ENCODE results near the gene CYP51A1. TPM values are rescaled to one million over a fixed set of nuclear protein-coding genes. Genes with fewer than 3 reads are reported as not detected.
A peak's percentile ranks its signal among the peaks of the same experiment; 100 is the strongest.
"Not testable (repeated sequence)": the region's sequence is repeated elsewhere in the genome, so short reads cannot be mapped to it uniquely, and the experiment has no call there.

The CYP51A1 gene
- total RNA-seq (ENCODE audit: low replicate concordance) = 93.2 and 130 TPM in 2 replicates

DNA sequence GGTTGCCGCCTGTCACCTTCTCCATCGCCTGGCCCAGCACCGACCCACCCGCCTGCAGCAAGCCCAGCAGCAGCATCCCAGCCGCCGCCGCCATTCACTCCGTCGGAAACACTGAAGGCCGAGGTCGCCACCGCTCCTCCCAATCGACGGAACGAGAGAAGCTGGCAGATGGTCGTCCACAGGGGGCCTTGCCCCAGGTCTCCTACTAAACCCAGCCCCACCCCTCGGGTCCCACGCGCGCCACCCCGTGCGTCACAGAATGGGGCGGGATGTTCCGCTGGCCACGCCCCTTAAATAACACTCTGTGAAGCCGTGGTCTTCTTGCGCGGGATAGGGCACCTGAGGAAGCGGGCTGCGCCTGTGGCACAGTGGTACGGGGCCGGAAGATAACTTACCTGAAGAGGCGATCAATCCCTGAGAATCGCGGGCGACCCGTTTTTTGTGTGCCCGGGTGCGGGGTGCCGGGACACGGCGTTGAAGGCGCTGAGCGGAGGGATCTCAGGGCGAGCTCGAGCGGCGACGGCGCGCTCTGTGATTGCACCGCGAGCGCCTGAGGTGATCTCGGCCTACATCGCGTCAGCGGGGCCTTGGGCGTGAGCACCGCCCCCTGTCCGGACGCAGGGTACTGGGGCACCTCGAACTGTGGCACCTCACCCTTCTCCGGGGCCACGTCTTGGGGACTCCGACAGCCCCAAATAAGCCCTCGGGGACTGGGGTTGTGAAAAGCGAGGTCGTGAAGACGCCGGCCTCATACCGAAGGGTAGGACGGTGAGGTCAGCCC is at the start of gene CYP51A1:
CYP51A1 (minus strand) TSS at position 207 of the 781 bp plus-strand sequence; CDS start at position 94, 113 bp downstream.
- H3K27ac Mint-ChIP-seq = peak within 1 kb of the TSS; percentile 100
- H3K4me1 Mint-ChIP-seq = peaks cover 31% of the 10 kb centered on the region
- Histone ChIP-seq H3K4me3 (peak within 1 kb of the TSS; percentile 95), H2AFZ (replicated peaks) (peak within 1 kb of the TSS; percentile 99), H3K9me3 (ENCODE audit: low read depth) (no peaks in the 10 kb centered on the region), H3K79me2 (ENCODE audit: low read depth) (peaks cover 48% of the 10 kb centered on the region), H3K4me1 (peaks cover 24% of the 10 kb centered on the region), H3K4me2 (peak within 1 kb of the TSS; percentile 81), H3K27me3 (no peaks in the 10 kb centered on the region), H3K36me3 (peaks cover 20% of the 10 kb centered on the region), H4K20me1 (ENCODE audit: low read depth) (peaks cover 38% of the 10 kb centered on the region), H3F3A (ENCODE audit: low read depth) (peaks cover 19% of the 10 kb centered on the region), H3K27ac (peak within 1 kb of the TSS; percentile 96), H3K9ac (peak within 1 kb of the TSS; percentile 93)
- peak within 1 kb of the TSS; percentile 99 for H3K4me3 Mint-ChIP-seq
- TF ChIP-seq EZH2phosphoT487 (IDR thresholded peaks at IDR 0.05) (no peak), EZH2 (IDR thresholded peaks at IDR 0.05) (no peak), CTCF (IDR thresholded peaks at IDR 0.05) (peak; percentile 11)
- peak; percentile 93 for DNase-seq (ENCODE audit: low spot score)
- peaks cover 11% of the 10 kb centered on the region for H3K27me3 Mint-ChIP-seq (ENCODE audit: insufficient read depth, low read depth)
- H3K36me3 Mint-ChIP-seq = peaks cover 27% of the 10 kb centered on the region
- H3K9me3 Mint-ChIP-seq = peaks cover 8% of the 10 kb centered on the region

DNA sequence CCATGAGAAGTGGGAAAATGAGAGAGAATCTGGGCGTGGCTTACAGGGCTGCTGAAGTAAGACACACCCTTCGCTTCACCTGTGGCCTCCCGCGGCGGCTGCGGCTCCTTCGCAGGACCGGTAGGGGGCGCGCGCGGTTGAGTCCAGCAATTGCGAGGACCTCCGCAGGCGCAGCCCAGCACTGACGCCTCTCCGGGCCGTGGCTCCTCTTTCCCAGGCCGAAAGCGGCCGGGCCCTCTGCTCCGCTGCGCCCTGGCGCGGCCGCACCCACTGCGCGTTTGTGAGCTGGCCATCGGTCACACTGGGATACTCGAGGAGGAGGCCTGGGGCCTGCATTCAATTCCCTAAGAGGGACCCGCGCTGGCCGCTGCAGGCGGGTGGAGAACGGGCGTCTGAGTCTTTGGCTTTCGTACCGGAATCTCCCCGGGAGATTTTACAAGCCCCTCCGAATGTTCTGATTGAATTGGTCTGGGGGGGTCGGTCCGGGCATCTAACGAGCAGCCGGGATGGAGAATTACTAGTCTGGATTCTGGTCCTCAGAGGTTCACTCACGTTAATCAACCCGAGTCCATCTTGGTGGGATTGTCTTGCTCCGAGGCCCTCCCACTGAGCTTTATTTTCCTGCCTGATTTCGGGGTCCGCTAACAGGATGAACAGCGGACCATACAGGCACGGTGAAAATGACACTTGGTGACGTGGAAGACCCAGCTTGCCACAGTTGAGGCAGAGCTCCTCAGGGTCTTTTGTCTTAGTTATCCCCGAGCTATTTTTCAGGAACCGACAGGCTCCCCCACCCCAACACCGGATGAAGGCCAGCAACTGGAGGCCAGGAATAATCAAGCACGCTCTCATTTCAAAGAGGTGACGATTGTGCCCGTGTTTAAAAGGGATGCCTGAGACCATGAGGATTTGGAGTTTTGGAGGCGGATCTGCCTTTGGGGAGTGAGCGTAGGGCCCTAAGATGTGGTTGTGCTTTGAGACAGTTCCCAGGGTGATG is 44.9 kb upstream of the CYP51A1 start, which contains the start of gene LRRD1:
LRRD1 (minus strand) TSS at position 215 of the 997 bp plus-strand sequence. CDS start 13,940 bp downstream, outside the sequence.
- H3K36me3 ChIP-seq = no peaks in the 10 kb centered on the region
- H3K4me3 ChIP-seq = peak within 1 kb of the TSS; percentile 50
- no peaks in the 10 kb centered on the region for H3K4me1 Mint-ChIP-seq
- peaks cover 11% of the 10 kb centered on the region for H3F3A ChIP-seq (ENCODE audit: low read depth)
- peaks cover 7% of the 10 kb centered on the region for H3K9me3 ChIP-seq (ENCODE audit: low read depth)
- no peaks in the 10 kb centered on the region for H3K79me2 ChIP-seq (ENCODE audit: low read depth)
- no peak within 1 kb of the TSS for H3K9ac ChIP-seq
- DNase-seq (ENCODE audit: low spot score) = peak; percentile 87
- no peaks in the 10 kb centered on the region for H4K20me1 ChIP-seq (ENCODE audit: low read depth)
- TF ChIP-seq CTCF (IDR thresholded peaks at IDR 0.05) (peak; percentile 93), EZH2phosphoT487 (IDR thresholded peaks at IDR 0.05) (no peak), EZH2 (IDR thresholded peaks at IDR 0.05) (peak; percentile 38)
- peaks cover 2% of the 10 kb centered on the region for H3K36me3 Mint-ChIP-seq
- no peaks in the 10 kb centered on the region for H3K27me3 Mint-ChIP-seq (ENCODE audit: insufficient read depth, low read depth)
- H3K4me1 ChIP-seq = no peaks in the 10 kb centered on the region
- no peak within 1 kb of the TSS for H3K27ac ChIP-seq
- H3K27ac Mint-ChIP-seq = no peak within 1 kb of the TSS
- peaks cover 12% of the 10 kb centered on the region for H3K27me3 ChIP-seq
- peak within 1 kb of the TSS; percentile 99 for H2AFZ ChIP-seq (replicated peaks)
- H3K9me3 Mint-ChIP-seq = peaks cover 8% of the 10 kb centered on the region
- H3K4me3 Mint-ChIP-seq = peak within 1 kb of the TSS; percentile 73
- H3K4me2 ChIP-seq = peak within 1 kb of the TSS; percentile 79

- Histone ChIP-seq H3K79me2 (ENCODE audit: low read depth) (no peaks in the 10 kb centered on the region), H3K4me2 (no peak overlapping the region), H3K27ac (no peak overlapping the region), H3K9ac (no peak overlapping the region), H3K9me3 (ENCODE audit: low read depth) (no peaks in the 10 kb centered on the region), H4K20me1 (ENCODE audit: low read depth) (no peaks in the 10 kb centered on the region), H3K27me3 (peaks cover 16% of the 10 kb centered on the region), H3K36me3 (no peaks in the 10 kb centered on the region), H3F3A (ENCODE audit: low read depth) (peaks cover 11% of the 10 kb centered on the region), H2AFZ (replicated peaks) (no peak overlapping the region), H3K4me3 (no peak overlapping the region), H3K4me1 (no peaks in the 10 kb centered on the region)
- Mint-ChIP-seq H3K9me3 (peaks cover 5% of the 10 kb centered on the region), H3K27me3 (ENCODE audit: insufficient read depth, low read depth) (no peaks in the 10 kb centered on the region), H3K4me1 (no peaks in the 10 kb centered on the region), H3K4me3 (no peak overlapping the region), H3K36me3 (peaks cover 2% of the 10 kb centered on the region), H3K27ac (no peak overlapping the region)
- DNase-seq (ENCODE audit: low spot score) = no peak
- TF ChIP-seq EZH2phosphoT487 (IDR thresholded peaks at IDR 0.05) = no peak
- no peak for TF ChIP-seq EZH2 (IDR thresholded peaks at IDR 0.05)
- TF ChIP-seq CTCF (IDR thresholded peaks at IDR 0.05) = no peak
These were observed 43.1 kb upstream of the CYP51A1 start for GRCh38 chr7:92177362-92177761.

- H3F3A ChIP-seq (ENCODE audit: low read depth); H3K4me2 ChIP-seq; H3K36me3 Mint-ChIP-seq; H3K27me3 Mint-ChIP-seq (ENCODE audit: insufficient read depth, low read depth); H3K27ac ChIP-seq; H3K9me3 ChIP-seq (ENCODE audit: low read depth); H3K36me3 ChIP-seq; H3K27me3 ChIP-seq; H3K9ac ChIP-seq; H3K4me1 Mint-ChIP-seq; H3K4me1 ChIP-seq; H3K4me3 Mint-ChIP-seq; H3K4me3 ChIP-seq; H4K20me1 ChIP-seq (ENCODE audit: low read depth); DNase-seq (ENCODE audit: low spot score); H2AFZ ChIP-seq (replicated peaks); H3K79me2 ChIP-seq (ENCODE audit: low read depth); H3K27ac Mint-ChIP-seq; H3K9me3 Mint-ChIP-seq: not testable (repeated sequence)
These were observed 35.3 kb upstream of the CYP51A1 start for GRCh38 chr7:92169529-92169928.

All from neural progenitor cell (in vitro differentiated cells).